A673 (cell line): ENCODE results near the gene HYAL3. TPM values are rescaled to one million over a fixed set of nuclear protein-coding genes. Genes with fewer than 3 reads are reported as not detected.

Experiments used
- BruUV-seq: library from RNA; stranded (reverse); fragments of 400-500 nt; replicated peaks from 2 replicates; lab custom pipeline; 2021; lab: Mats Ljungman, UMichigan
- CTCF ChIA-PET: fragments of 300-600 bp; sonication (Branson Sonifier 250); formaldehyde crosslinking; loops from one replicate; lab custom pipeline; 2022; ENCODE audit warnings: antibody characterized with exemption; lab: Charles Lee
- POLR2A ChIA-PET: fragments of 300-600 bp; sonication (Branson Sonifier 250); formaldehyde crosslinking; loops from one replicate; lab custom pipeline; 2022; ENCODE audit warnings: antibody characterized with exemption; ENCODE audit not compliant: low non-redundant PET; lab: Charles Lee
- DNase-seq: peaks from one replicate; pipeline ENCODE4 v3.0.0-alpha.2; 2015; ENCODE audit warnings: low spot score
- H3K27ac ChIP-seq: fragments of 200-600 bp; sonication (generic); 2 replicates; pipeline ENCODE4 v1.5.1; 2016; ENCODE audit warnings: mixed run types, low read depth, mild to moderate bottlenecking, mixed read lengths, antibody characterized with exemption, low read length; ENCODE audit not compliant: poor library complexity, severe bottlenecking
- H3K27me3 ChIP-seq: fragments of 200-600 bp; sonication (generic); replicated peaks from 2 replicates; pipeline ENCODE4 v1.6.1; 2017; ENCODE audit warnings: mixed run types, low read depth, mild to moderate bottlenecking, mixed read lengths, antibody characterized with exemption, low read length; ENCODE audit not compliant: insufficient read depth, poor library complexity
- H3K36me3 ChIP-seq: fragments of 200-600 bp; sonication (generic); 2 replicates; pipeline ENCODE4 v1.6.1; 2016; ENCODE audit warnings: mixed run types, mild to moderate bottlenecking, mixed read lengths, antibody characterized with exemption, low read length; ENCODE audit not compliant: insufficient read depth, poor library complexity, severe bottlenecking
- H3K4me1 ChIP-seq: fragments of 200-600 bp; sonication (generic); 2 replicates; pipeline ENCODE4 v1.6.1; 2017; ENCODE audit warnings: mixed run types, mild to moderate bottlenecking, mixed read lengths, antibody characterized with exemption, low read length; ENCODE audit not compliant: insufficient read depth, poor library complexity, severe bottlenecking
- H3K4me3 ChIP-seq: fragments of 200-600 bp; sonication (generic); 2 replicates; pipeline ENCODE4 v1.5.1; 2016; ENCODE audit warnings: low read depth, mixed run types, mild to moderate bottlenecking, mixed read lengths, low read length; ENCODE audit not compliant: poor library complexity, severe bottlenecking
- H3K9me3 ChIP-seq: fragments of 200-600 bp; sonication (generic); 2 replicates; pipeline ENCODE4 v1.6.1; 2016; ENCODE audit warnings: mixed run types, low read depth, mild to moderate bottlenecking, mixed read lengths, antibody characterized with exemption, low read length; ENCODE audit not compliant: poor library complexity, severe bottlenecking
- CTCF ChIP-seq: fragments of 300-800, 200-600 bp; sonication (generic); conservative IDR thresholded peaks from 2 replicates; pipeline ENCODE4 v1.5.1; 2017; ENCODE audit warnings: low read depth, mild to moderate bottlenecking, antibody characterized with exemption, low read length, moderate library complexity, mixed read lengths
- EZH2 ChIP-seq: fragments of 200-600 bp; sonication (generic); IDR thresholded peaks from 2 replicates; pipeline ENCODE4 v1.6.1; 2017; ENCODE audit warnings: borderline replicate concordance, low read depth, mild to moderate bottlenecking, mixed read lengths, antibody characterized with exemption, low read length; ENCODE audit not compliant: poor library complexity, severe bottlenecking
- intact Hi-C: fragments of 100-400 bp; cut with micrococcal nuclease; formaldehyde crosslinking; loops from one replicate; pipeline ENCODE4 v1.10.0; 2022; ENCODE audit not compliant: unreplicated experiment
- total RNA-seq: library from RNA; stranded (reverse); gene quantifications from 2 replicates; pipeline ENCODE4 v1.2.3, GENCODE V29; 2021

HYAL3 gene
- total RNA-seq, 1 experiment from 2014 or later = 3.0 TPM

DNA sequence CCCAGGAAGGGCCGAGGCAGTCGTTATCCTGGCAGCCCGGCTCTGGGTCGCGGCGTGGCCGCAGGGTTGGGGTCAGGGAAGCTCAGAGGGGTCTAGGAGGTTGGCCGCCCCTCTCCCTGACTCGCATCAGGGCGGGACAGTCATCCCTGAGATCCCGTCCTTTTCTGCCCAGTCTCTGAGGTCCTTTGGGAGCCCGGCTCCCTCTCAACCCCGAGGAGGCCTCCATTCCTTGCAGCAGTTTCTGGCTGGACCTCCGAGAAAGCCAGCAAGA, 22.8 kb upstream of the HYAL3 start:
- intact Hi-C loops = no loop called here
- no peak for DNase-seq
- TF ChIP-seq CTCF (no peak), EZH2 (no peak)
- ChIA-PET POLR2A (no interaction called here), CTCF (no interaction called here)
- Histone ChIP-seq H3K4me3 (peak overlapping the region; percentile 73), H3K27ac (peak overlapping the region; percentile 99), H3K9me3 (no peaks in the 10 kb centered on the region), H3K36me3 (no peaks in the 10 kb centered on the region), H3K4me1 (peaks cover 3% of the 10 kb centered on the region), H3K27me3 (no peaks in the 10 kb centered on the region)
- no TSS peak for BruUV-seq

GRCh38 chr3:50321336-50322114, 22.3 kb upstream of the HYAL3 start:
- CTCF ChIA-PET = interaction anchor here (0.6 kb wide), 3 partner anchors 15 to 83 kb away, joined by 6 to 9 read pairs (median 6); no protein-coding TSS in a partner anchor
- H3K27me3 ChIP-seq = no peaks in the 10 kb centered on the region

DNA sequence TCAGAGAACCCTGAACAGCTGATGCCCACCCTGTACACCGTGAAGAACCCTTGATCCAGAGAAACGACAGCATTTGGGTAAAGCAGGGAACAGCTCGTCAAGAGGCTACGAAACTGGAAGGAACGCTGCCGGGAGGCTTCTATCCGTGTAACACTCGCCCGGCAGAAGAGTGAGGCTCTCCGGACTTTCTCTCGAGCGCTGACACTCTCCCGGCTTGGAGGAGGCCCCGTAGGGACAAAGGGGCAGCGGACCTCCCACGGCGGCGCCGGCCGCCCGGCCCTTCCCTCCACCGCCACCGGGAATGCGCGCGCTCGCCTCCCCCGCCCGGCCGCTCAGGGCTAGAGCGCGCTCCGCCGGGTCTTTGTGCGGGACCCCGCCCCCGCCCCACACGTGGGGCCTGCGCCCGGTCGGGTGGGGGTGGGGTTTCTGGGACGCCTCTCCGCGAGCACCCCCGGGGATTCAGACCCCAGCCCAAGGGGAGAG, 21.7 kb upstream of the HYAL3 start:
- Histone ChIP-seq H3K9me3 (no peaks in the 10 kb centered on the region), H3K36me3 (no peaks in the 10 kb centered on the region), H3K27ac (peak overlapping the region; percentile 99), H3K27me3 (no peaks in the 10 kb centered on the region), H3K4me1 (peaks cover 3% of the 10 kb centered on the region), H3K4me3 (peak overlapping the region; percentile 73)
- ChIA-PET POLR2A (no interaction called here), CTCF (interaction anchor here (0.6 kb wide), 3 partner anchors 15 to 83 kb away, joined by 6 to 9 read pairs (median 6); no protein-coding TSS in a partner anchor)
- no TSS peak for BruUV-seq
- intact Hi-C loops = no loop called here
- TF ChIP-seq CTCF (no peak), EZH2 (no peak)
- DNase-seq = peak; percentile 64

More at GRCh38 chr3:50321336-50322114, 22.3 kb upstream of the HYAL3 start:
- no peaks in the 10 kb centered on the region for H3K9me3 ChIP-seq
- POLR2A ChIA-PET = no interaction called here
- DNase-seq = peak; percentile 86
- intact Hi-C loops = no loop called here
- BruUV-seq = no TSS peak
- TF ChIP-seq CTCF (peak; percentile 47), EZH2 (no peak)
- peak overlapping the region; percentile 73 for H3K4me3 ChIP-seq
- peak overlapping the region; percentile 99 for H3K27ac ChIP-seq
- H3K4me1 ChIP-seq = peaks cover 3% of the 10 kb centered on the region
- no peaks in the 10 kb centered on the region for H3K36me3 ChIP-seq
